Chondrocyte (in vitro differentiated cells): ENCODE data around the gene RPH3AL. TPM values are rescaled to one million over a fixed set of nuclear protein-coding genes. Genes with fewer than 3 reads are reported as not detected.
"Not testable (repeated sequence)": the region's sequence is repeated elsewhere in the genome, so short reads cannot be mapped to it uniquely, and the experiment has no call there.

Source experiments
- DNase-seq: peaks from one replicate; pipeline ENCODE4 v3.0.0; 2021; ENCODE audit warnings: mixed read lengths, low spot score
- H3K27ac Mint-ChIP-seq: one replicate; pipeline ENCODE4 v1.8.0; 2021; ENCODE audit warnings: mild to moderate bottlenecking, moderate library complexity, mixed read lengths; ENCODE audit not compliant: unreplicated experiment
- H3K27me3 Mint-ChIP-seq: 2 replicates; pipeline ENCODE4 v1.8.0; 2021; ENCODE audit warnings: low read depth, mixed read lengths
- H3K36me3 Mint-ChIP-seq: 2 replicates; pipeline ENCODE4 v1.8.0; 2021; ENCODE audit warnings: low read depth, mixed read lengths
- H3K4me1 Mint-ChIP-seq: 2 replicates; pipeline ENCODE4 v1.8.0; 2021; ENCODE audit warnings: low read depth, mild to moderate bottlenecking, mixed read lengths
- H3K4me3 Mint-ChIP-seq: one replicate; pipeline ENCODE4 v1.8.0; 2021; ENCODE audit warnings: mild to moderate bottlenecking, moderate library complexity, mixed read lengths; ENCODE audit not compliant: unreplicated experiment
- H3K9me3 Mint-ChIP-seq: 2 replicates; pipeline ENCODE4 v1.8.0; 2021; ENCODE audit warnings: low read depth, mixed read lengths
- total RNA-seq: library from RNA; stranded (reverse); gene quantifications from 3 replicates; pipeline ENCODE4 v1.2.1, GENCODE V29; 2021
- TF ChIP-seq, protein P1 (sequence below): fragments of 200-600 bp; sonication (generic); IDR thresholded peaks from 2 replicates; pipeline ENCODE4 v1.5.0; 2021; ENCODE audit warnings: antibody characterized with exemption, mild to moderate bottlenecking, moderate library complexity

Gene RPH3AL
- total RNA-seq, 1 donor from 2014 or later, result 4.1 TPM

DNA sequence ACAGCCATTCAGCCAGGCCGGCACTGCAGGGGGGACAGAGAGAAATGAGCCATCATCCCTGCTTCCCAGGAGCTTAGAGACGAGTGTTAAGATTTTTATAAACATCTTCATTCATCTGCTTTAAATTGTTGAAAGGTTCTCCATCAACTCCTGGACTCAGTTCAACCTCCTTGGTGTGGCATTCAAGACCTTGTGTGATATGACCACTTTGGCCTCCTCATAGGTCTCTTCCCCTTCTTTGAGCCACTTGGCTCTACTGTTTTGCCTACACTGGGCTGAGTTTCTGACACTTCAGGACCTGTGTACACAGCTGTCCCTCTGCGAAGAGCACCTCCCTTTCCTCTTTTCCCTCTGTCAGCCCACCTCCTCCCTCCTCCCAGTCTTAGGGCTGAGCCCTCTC, 175.5 kb downstream of the RPH3AL start:
- TF ChIP-seq, protein P1, sequence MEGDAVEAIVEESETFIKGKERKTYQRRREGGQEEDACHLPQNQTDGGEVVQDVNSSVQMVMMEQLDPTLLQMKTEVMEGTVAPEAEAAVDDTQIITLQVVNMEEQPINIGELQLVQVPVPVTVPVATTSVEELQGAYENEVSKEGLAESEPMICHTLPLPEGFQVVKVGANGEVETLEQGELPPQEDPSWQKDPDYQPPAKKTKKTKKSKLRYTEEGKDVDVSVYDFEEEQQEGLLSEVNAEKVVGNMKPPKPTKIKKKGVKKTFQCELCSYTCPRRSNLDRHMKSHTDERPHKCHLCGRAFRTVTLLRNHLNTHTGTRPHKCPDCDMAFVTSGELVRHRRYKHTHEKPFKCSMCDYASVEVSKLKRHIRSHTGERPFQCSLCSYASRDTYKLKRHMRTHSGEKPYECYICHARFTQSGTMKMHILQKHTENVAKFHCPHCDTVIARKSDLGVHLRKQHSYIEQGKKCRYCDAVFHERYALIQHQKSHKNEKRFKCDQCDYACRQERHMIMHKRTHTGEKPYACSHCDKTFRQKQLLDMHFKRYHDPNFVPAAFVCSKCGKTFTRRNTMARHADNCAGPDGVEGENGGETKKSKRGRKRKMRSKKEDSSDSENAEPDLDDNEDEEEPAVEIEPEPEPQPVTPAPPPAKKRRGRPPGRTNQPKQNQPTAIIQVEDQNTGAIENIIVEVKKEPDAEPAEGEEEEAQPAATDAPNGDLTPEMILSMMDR, result no peak
- Mint-ChIP-seq H3K27me3 (peaks cover 20% of the 10 kb centered on the region), H3K9me3 (no peaks in the 10 kb centered on the region), H3K27ac (no peak overlapping the region), H3K4me3 (no peak overlapping the region), H3K36me3 (no peaks in the 10 kb centered on the region), H3K4me1 (peaks cover 4% of the 10 kb centered on the region)
- DNase-seq, result no peak

DNA sequence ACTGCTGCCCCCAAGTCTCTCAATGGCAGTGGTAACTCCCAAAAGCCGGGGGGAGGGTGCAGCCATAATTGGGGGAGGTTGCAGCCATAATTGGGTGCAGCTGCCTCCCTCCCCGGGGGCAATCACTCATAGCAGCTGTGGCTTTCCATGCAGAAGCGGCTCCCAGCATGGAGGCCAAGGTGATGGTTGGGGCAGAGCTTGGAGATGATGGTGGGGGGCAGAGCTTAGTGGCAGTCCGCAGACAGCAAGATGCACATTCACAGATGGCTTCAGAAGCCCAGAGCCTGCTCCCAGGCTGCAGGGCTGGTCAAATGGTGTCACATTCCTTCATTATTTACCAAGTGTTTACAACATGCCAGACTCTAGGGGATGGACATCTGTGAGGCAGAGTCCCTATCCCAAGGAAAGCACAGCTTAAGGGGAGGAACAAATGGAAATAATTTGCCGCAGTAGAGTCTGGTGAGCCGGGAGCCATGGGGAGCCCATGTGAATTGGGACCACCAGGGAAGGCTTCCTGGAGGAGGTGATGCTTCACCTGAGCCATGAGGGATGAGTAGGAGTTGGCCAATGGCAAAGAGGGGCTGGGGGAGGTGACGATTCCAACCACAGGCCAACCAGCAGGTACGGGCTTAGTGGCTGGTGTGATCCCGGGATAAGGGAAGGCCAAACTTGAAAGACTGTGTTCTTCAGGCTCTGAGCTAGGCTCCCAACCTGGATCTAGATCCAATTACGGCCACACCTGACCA, 179.3 kb downstream of the RPH3AL start:
- H3K27me3 Mint-ChIP-seq, result peaks cover 18% of the 10 kb centered on the region
- H3K9me3 Mint-ChIP-seq, result no peaks in the 10 kb centered on the region
- H3K27ac Mint-ChIP-seq, result no peak overlapping the region
- H3K36me3 Mint-ChIP-seq, result no peaks in the 10 kb centered on the region
- H3K4me3 Mint-ChIP-seq, result no peak overlapping the region
- TF ChIP-seq, protein P1, result no peak
- no peaks in the 10 kb centered on the region for H3K4me1 Mint-ChIP-seq
- DNase-seq, result no peak

DNA sequence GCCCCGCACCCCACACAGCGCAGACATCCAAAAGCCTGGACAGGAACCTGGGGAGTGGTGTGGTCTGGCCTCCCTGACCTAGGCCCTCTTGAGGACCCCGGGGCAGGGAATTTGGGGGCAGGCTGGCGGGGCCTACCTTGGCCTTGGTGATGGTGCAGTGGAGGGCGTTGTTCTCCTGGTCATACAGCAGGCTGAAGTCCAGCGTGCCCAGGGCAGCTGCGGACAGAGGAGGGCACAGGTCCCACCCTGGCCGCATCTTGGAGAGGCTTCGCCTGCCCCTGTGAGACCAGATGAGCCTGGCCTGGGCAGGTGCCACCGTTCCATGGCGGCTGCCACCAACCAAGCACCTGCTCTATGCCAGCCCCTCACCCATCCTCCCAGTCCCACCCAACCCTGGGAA, 180.2 kb downstream of the RPH3AL start:
- H3K27me3 Mint-ChIP-seq, result peaks cover 10% of the 10 kb centered on the region
- no peaks in the 10 kb centered on the region for H3K4me1 Mint-ChIP-seq
- no peak overlapping the region for H3K27ac Mint-ChIP-seq
- TF ChIP-seq, protein P1, result no peak
- no peaks in the 10 kb centered on the region for H3K9me3 Mint-ChIP-seq
- H3K4me3 Mint-ChIP-seq, result no peak overlapping the region
- H3K36me3 Mint-ChIP-seq, result no peaks in the 10 kb centered on the region
- no peak for DNase-seq

DNA sequence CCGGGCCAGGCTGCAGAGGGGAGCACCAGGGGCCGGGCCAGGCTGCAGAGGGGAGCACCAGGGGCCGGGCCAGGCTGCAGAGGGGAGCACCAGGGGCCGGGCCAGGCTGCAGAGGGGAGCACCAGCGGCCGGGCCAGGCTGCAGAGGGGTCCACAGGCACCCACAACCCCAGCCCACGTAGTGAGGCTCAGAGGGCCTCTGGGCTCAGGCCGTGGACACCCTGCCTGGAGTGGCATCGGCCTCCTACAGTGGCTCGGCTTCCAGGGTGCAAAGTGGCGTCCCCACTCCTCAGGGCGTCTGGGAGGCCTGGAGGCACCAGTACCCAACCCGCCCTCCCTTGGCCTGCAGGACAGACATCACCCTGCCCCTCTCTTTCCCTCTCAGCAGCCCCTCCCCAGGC, 180.7 kb downstream of the RPH3AL start:
- Mint-ChIP-seq H3K4me1 (no peaks in the 10 kb centered on the region), H3K27ac (no peak overlapping the region)

DNA sequence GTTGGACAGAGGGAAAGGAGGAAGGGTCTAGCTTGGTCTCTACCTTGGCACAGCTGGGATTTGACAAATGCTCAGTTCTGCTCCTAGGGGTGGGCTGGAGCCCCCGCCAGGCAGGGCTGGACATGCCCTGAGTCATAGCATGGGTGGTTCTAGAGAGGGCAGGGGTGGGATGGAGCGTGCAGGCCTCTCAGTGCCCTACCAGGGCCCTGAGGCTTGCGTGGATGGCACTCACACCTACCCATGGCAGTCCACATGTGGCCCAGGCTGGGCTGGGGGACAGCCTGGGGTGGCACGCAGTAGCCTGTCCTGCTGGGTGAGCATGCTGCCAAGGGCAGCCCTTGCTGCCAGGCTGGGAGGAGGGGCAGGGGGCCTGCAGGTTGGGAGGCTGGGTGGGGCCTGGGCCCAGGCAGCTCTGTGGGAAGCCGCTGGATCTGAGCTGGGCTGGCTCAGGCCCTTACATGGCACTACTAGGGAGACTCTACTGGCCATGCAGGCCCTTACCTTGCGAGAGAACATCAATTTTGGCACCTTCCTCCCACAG, 182.4 kb downstream of the RPH3AL start:
- no peaks in the 10 kb centered on the region for H3K36me3 Mint-ChIP-seq
- no peaks in the 10 kb centered on the region for H3K9me3 Mint-ChIP-seq
- peaks cover 7% of the 10 kb centered on the region for H3K27me3 Mint-ChIP-seq
- no peak overlapping the region for H3K27ac Mint-ChIP-seq
- no peaks in the 10 kb centered on the region for H3K4me1 Mint-ChIP-seq
- no peak for DNase-seq
- TF ChIP-seq, protein P1, result no peak
- no peak overlapping the region for H3K4me3 Mint-ChIP-seq

More for the DNA sequence above, 180.7 kb downstream of the RPH3AL start:
- no peak for DNase-seq
- Mint-ChIP-seq H3K4me3 (no peak overlapping the region), H3K9me3 (no peaks in the 10 kb centered on the region), H3K36me3 (no peaks in the 10 kb centered on the region), H3K27me3 (peaks cover 7% of the 10 kb centered on the region)
- TF ChIP-seq, protein P1, result no peak

DNA sequence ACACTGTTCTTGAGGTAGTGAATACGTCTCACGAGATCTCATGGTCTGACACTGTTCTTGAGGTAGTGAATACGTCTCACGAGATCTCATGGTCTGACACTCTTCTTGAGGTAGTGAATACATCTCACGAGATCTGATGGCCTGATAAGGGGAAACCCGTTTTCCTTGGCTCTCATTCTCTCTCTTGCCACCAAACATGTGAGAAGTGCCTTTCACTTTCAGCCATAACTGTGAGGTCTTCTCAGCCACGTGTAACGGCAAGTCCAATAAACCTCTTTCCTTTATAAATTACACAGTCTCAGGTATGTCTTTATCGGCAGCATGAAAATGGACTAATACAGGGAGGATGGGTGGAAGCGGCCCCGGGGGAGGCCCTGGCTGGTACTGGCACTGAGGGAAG, 184.0 kb downstream of the RPH3AL start:
- not testable (repeated sequence) for H3K27me3 Mint-ChIP-seq, H3K9me3 Mint-ChIP-seq, H3K27ac Mint-ChIP-seq, H3K4me1 Mint-ChIP-seq, DNase-seq, H3K36me3 Mint-ChIP-seq, H3K4me3 Mint-ChIP-seq
